HEK293T (cell line): ENCODE data around the gene SMAD3.

Experiments
- ARNT ChIP-seq: fragments of 450-650 bp; IDR thresholded peaks from 2 replicates; pipeline ENCODE4 v1.6.1; 2017; ENCODE audit warnings: mild to moderate bottlenecking
- BHLHE40 ChIP-seq: fragments of 450-650 bp; IDR thresholded peaks from 2 replicates; pipeline ENCODE4 v1.6.1; 2016; ENCODE audit warnings: mild to moderate bottlenecking, moderate library complexity, borderline replicate concordance
- CTBP1 ChIP-seq: fragments of 450-650 bp; IDR thresholded peaks from 2 replicates; pipeline ENCODE4 v1.6.1; 2016; ENCODE audit warnings: borderline replicate concordance
- ELF4 ChIP-seq: fragments of 450-650 bp; IDR thresholded peaks from 2 replicates; pipeline ENCODE4 v1.6.1; 2017; ENCODE audit warnings: antibody characterized with exemption
- FOXA1 ChIP-seq: fragments of 450-650 bp; IDR thresholded peaks from 2 replicates; pipeline ENCODE4 v1.6.1; 2016; ENCODE audit warnings: mild to moderate bottlenecking
- FOXM1 ChIP-seq: fragments of 450-650 bp; IDR thresholded peaks from 2 replicates; pipeline ENCODE4 v1.6.1; 2017; ENCODE audit warnings: mild to moderate bottlenecking, borderline replicate concordance
- HDGF ChIP-seq: fragments of 450-650 bp; IDR thresholded peaks from 2 replicates; pipeline ENCODE4 v1.6.1; 2017; ENCODE audit warnings: antibody characterized with exemption, borderline replicate concordance
- L3MBTL2 ChIP-seq: fragments of 450-650 bp; conservative IDR thresholded peaks from 2 replicates; pipeline ENCODE4 v1.6.1; 2016; ENCODE audit warnings: mild to moderate bottlenecking
- LEF1 ChIP-seq: fragments of 450-650 bp; IDR thresholded peaks from 2 replicates; pipeline ENCODE4 v1.6.1; 2017; ENCODE audit warnings: mild to moderate bottlenecking, borderline replicate concordance
- PKNOX1 ChIP-seq: fragments of 450-650 bp; IDR thresholded peaks from 2 replicates; pipeline ENCODE4 v1.6.1; 2016
- SP1 ChIP-seq: fragments of 450-650 bp; IDR thresholded peaks from 2 replicates; pipeline ENCODE4 v1.6.1; 2017
- SUZ12 ChIP-seq: fragments of 450-650 bp; IDR thresholded peaks from 2 replicates; pipeline ENCODE4 v1.6.1; 2016; ENCODE audit warnings: mild to moderate bottlenecking
- TARDBP ChIP-seq: fragments of 450-650 bp; IDR thresholded peaks from 2 replicates; pipeline ENCODE4 v1.6.1; 2016
- ZNF384 ChIP-seq: fragments of 450-650 bp; IDR thresholded peaks from 2 replicates; pipeline ENCODE4 v1.6.1; 2016

- TF ChIP-seq SP1: no peak
- TF ChIP-seq ARNT: no peak
- no peak for TF ChIP-seq SUZ12
- no peak for TF ChIP-seq TARDBP
- no peak for TF ChIP-seq CTBP1
- TF ChIP-seq FOXA1: no peak
- TF ChIP-seq ZNF384: no peak
- no peak for TF ChIP-seq BHLHE40
- no peak for TF ChIP-seq L3MBTL2
- TF ChIP-seq ELF4: no peak
- no peak for TF ChIP-seq FOXM1
- TF ChIP-seq LEF1: no peak
- no peak for TF ChIP-seq HDGF
- no peak for TF ChIP-seq PKNOX1
Measured at GRCh38 chr15:67152429-67152828, 87.0 kb downstream of the SMAD3 start.
